PC-9 (cell line): ENCODE data around the gene XYLB.

ENCODE experiments used
- CTCF ChIP-seq: fragments of 200-600 bp; sonication (generic); conservative IDR thresholded peaks from 2 replicates; pipeline ENCODE4 v1.6.1; 2017; ENCODE audit warnings: mixed run types, antibody characterized with exemption, mild to moderate bottlenecking, moderate library complexity
- EZH2 ChIP-seq: fragments of 200-600 bp; sonication (generic); IDR thresholded peaks from 2 replicates; pipeline ENCODE4 v1.8.0; 2017; ENCODE audit warnings: antibody characterized with exemption, low read depth

DNA sequence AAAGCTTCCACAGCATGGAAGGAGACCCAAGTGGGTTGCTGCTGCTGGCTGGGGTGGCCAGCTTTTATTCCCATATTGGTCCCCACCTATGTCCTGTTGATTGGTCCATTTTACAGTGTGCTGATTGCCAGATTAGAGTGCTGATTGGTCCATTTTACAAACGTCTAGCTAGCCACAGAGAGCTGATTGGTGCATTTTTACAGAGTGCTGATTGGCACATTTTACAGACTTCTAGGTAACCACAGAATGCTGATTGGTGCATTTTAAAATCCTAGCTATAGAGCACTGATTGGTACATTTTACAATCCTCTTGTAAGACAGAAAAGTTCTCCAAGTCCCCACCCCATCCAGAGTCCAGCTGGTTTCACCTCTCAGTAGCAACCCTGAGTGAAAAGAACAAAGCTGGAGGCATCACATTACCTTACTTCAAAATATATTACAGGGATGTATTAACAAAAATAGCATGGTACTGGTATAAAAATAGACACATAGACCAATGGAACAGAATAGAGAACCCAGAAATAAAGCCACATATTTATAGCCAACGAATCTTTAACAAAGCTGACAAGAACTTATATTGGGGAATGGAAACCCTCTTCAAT is 99.6 kb downstream of the XYLB start:
- TF ChIP-seq CTCF (no peak), EZH2 (no peak)
